ENCODE results near the gene MYOF.

- TF ChIP-seq CTCF (IDR thresholded peaks at IDR 0.05), result peak; percentile 56 to 84 (median 71)
- peak; percentile 61 to 62 for TF ChIP-seq POLR2A (IDR thresholded peaks at IDR 0.05)
Observed at GRCh38 chr10:93482145-93482834, at the start of gene MYOF.
